PC-9 (cell line): ENCODE data around the gene RAET1G. TPM values are rescaled to one million over a fixed set of nuclear protein-coding genes. Genes with fewer than 3 reads are reported as not detected.

Source experiments
- BruUV-seq: library from RNA; stranded (reverse); fragments of 400-500 nt; replicated peaks from 2 replicates; lab custom pipeline; 2021; lab: Mats Ljungman, UMichigan
- CTCF ChIA-PET: fragments of 300-600 bp; sonication (Branson Sonifier 250); formaldehyde crosslinking; loops from one replicate; lab custom pipeline; 2022; ENCODE audit warnings: antibody characterized with exemption; lab: Charles Lee
- POLR2A ChIA-PET: fragments of 300-600 bp; sonication (Branson Sonifier 250); formaldehyde crosslinking; loops from one replicate; lab custom pipeline; 2022; ENCODE audit warnings: antibody characterized with exemption; ENCODE audit not compliant: unreplicated experiment; lab: Charles Lee
- DNase-seq, 2 experiments: peaks; one replicate each; pipeline versions ENCODE4 v3.0.0 to v3.0.0-alpha.2; 2015 to 2022; ENCODE audit warnings: mixed read lengths in 1 of 2
- H2AFZ ChIP-seq: fragments of 200-600 bp; sonication (generic); 2 replicates; pipeline ENCODE4 v1.8.1; 2017; ENCODE audit warnings: antibody characterized with exemption
- H3F3A ChIP-seq: fragments of 200-600 bp; sonication (generic); 2 replicates; pipeline ENCODE4 v1.8.1; 2017; ENCODE audit warnings: antibody characterized with exemption, mild to moderate bottlenecking, low read depth; ENCODE audit not compliant: insufficient read depth
- H3K27ac ChIP-seq: fragments of 200-600 bp; sonication (generic); 2 replicates; pipeline ENCODE4 v1.6.1; 2016; ENCODE audit warnings: mixed run types
- H3K27me3 ChIP-seq: fragments of 200-600 bp; sonication (generic); 2 replicates; pipeline ENCODE4 v1.6.1; 2016; ENCODE audit warnings: low read depth, mixed run types; ENCODE audit not compliant: insufficient read depth
- H3K36me3 ChIP-seq: fragments of 200-600 bp; sonication (generic); 2 replicates; pipeline ENCODE4 v1.6.1; 2016; ENCODE audit warnings: low read depth, mixed run types
- H3K4me1 ChIP-seq: fragments of 200-600 bp; sonication (generic); replicated peaks from 2 replicates; pipeline ENCODE4 v1.6.1; 2016; ENCODE audit warnings: mixed run types; ENCODE audit not compliant: insufficient read depth
- H3K4me2 ChIP-seq: fragments of 200-600 bp; sonication (generic); 2 replicates; pipeline ENCODE4 v1.6.1; 2017; ENCODE audit warnings: mixed run types
- H3K4me3 ChIP-seq: fragments of 200-600 bp; sonication (generic); 2 replicates; pipeline ENCODE4 v1.6.1; 2016; ENCODE audit warnings: mixed run types
- H3K79me2 ChIP-seq: fragments of 200-600 bp; sonication (generic); 2 replicates; pipeline ENCODE4 v1.6.1; 2017; ENCODE audit warnings: low read depth, mixed run types
- H3K9me2 ChIP-seq: fragments of 200-600 bp; sonication (generic); 2 replicates; pipeline ENCODE4 v1.8.1; 2017; ENCODE audit warnings: mild to moderate bottlenecking; ENCODE audit not compliant: insufficient read depth
- H3K9me3 ChIP-seq: fragments of 200-600 bp; sonication (generic); 2 replicates; pipeline ENCODE4 v1.8.1; 2016; ENCODE audit warnings: low read depth; ENCODE audit not compliant: insufficient read depth
- H4K20me1 ChIP-seq: fragments of 200-600 bp; sonication (generic); 2 replicates; pipeline ENCODE4 v1.8.1; 2017; ENCODE audit not compliant: insufficient read depth
- CTCF ChIP-seq: fragments of 200-600 bp; sonication (generic); conservative IDR thresholded peaks from 2 replicates; pipeline ENCODE4 v1.6.1; 2017; ENCODE audit warnings: mixed run types, antibody characterized with exemption, mild to moderate bottlenecking, moderate library complexity
- EZH2 ChIP-seq: fragments of 200-600 bp; sonication (generic); IDR thresholded peaks from 2 replicates; pipeline ENCODE4 v1.8.0; 2017; ENCODE audit warnings: antibody characterized with exemption, low read depth
- intact Hi-C: fragments of 100-400 bp; cut with micrococcal nuclease; formaldehyde crosslinking; loops from one replicate; pipeline ENCODE4 v1.10.0; 2022; ENCODE audit not compliant: unreplicated experiment
- total RNA-seq: library from RNA; stranded (reverse); gene quantifications from 2 replicates; pipeline ENCODE4 v1.2.3, GENCODE V29; 2021

The RAET1G gene
- total RNA-seq, 1 experiment from 2014 or later = not detected

- no peaks in the 10 kb centered on the region for H3K9me2 ChIP-seq
- TF ChIP-seq EZH2 (no peak), CTCF (no peak)
- no peaks in the 10 kb centered on the region for H4K20me1 ChIP-seq
- H3K27me3 ChIP-seq = no peaks in the 10 kb centered on the region
- H3K4me1 ChIP-seq = peaks cover 39% of the 10 kb centered on the region
- POLR2A ChIA-PET = no interaction called here
- peaks cover 17% of the 10 kb centered on the region; the same call in 1 of the 2 replicates for H3F3A ChIP-seq
- intact Hi-C loops = no loop called here
- CTCF ChIA-PET = no interaction called here
- H3K4me2 ChIP-seq = no peak overlapping the region
- no peak overlapping the region for H3K27ac ChIP-seq
- no peaks in the 10 kb centered on the region for H3K79me2 ChIP-seq
- no peaks in the 10 kb centered on the region for H3K36me3 ChIP-seq
- no peaks in the 10 kb centered on the region for H3K9me3 ChIP-seq
- DNase-seq = no peak
- H2AFZ ChIP-seq = no peak overlapping the region
- BruUV-seq = no TSS peak
- no peak overlapping the region for H3K4me3 ChIP-seq
Measured at GRCh38 chr6:149898966-149899365, 24.0 kb downstream of the RAET1G start.

GRCh38 chr6:149897855-149898744 lies 24.8 kb downstream of the RAET1G start, which contains the start of gene RAET1E:
Gene RAET1E, minus strand, starts transcription at chr6:149898113. Its CDS starts 7,212 bp downstream, at chr6:149890901.
- ChIA-PET POLR2A (no interaction called here), CTCF (no interaction called here)
- TF ChIP-seq EZH2 = no peak
- no peak for TF ChIP-seq CTCF
- Histone ChIP-seq H3K9me3 (no peaks in the 10 kb centered on the region), H3K27ac (peak within 1 kb of the TSS; percentile 75; the same call in 1 of the 2 replicates), H3K9me2 (no peaks in the 10 kb centered on the region), H3K27me3 (no peaks in the 10 kb centered on the region), H2AFZ (no peak within 1 kb of the TSS), H3K79me2 (no peaks in the 10 kb centered on the region), H3K4me1 (peaks cover 39% of the 10 kb centered on the region), H3K4me3 (peak within 1 kb of the TSS; percentile 15; the same call in 1 of the 2 replicates), H4K20me1 (no peaks in the 10 kb centered on the region), H3K4me2 (peak within 1 kb of the TSS; percentile 70), H3F3A (peaks cover 17% of the 10 kb centered on the region; the same call in 1 of the 2 replicates), H3K36me3 (no peaks in the 10 kb centered on the region)
- no TSS peak for BruUV-seq
- DNase-seq = no peak
- intact Hi-C loops = loop anchor here (2.0 kb wide), 2 partner anchors 33 to 51 kb away; partner anchors contain the start of gene LRP11

DNA sequence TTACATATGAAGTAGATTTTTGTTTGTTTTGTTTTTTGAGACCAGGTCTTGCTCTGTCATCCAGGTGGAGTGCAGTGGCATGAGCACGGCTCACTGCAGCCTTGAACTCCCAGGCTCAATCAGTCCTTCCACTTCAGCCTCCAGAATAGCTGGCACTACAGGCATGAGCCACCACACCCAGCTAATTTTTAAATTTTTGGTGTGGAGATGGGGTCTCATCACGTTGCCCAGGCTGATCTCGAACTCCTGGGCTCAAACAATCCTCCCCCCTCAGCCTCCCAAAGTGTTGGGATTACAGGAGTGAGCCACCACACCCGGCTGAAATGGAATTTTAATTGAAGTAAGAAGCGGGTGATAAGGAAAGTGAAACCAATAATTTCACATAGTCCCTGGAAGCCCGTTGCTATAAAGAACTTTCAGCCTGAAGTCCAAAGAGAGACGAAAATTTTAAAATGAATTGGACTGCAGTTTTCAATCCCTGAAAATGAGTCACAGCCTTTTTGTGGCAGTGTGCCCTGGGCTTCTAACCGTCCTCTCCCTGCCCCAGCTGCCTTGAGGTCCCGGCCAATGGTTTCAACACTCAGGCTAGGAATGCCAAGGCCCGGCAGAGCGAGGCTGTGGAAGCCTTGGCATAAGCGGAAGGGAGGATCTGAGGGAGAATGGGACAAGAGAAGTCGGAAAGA lies 25.8 kb downstream of the RAET1G start:
- H3K4me1 ChIP-seq = peaks cover 39% of the 10 kb centered on the region
- no TSS peak for BruUV-seq
- H3K36me3 ChIP-seq = no peaks in the 10 kb centered on the region
- intact Hi-C loops = loop anchor here (2.0 kb wide), 2 partner anchors 32 to 50 kb away; partner anchors contain the start of gene LRP11
- H3K27ac ChIP-seq = peak overlapping the region; percentile 75; the same call in 1 of the 2 replicates
- peak overlapping the region; percentile 15; the same call in 1 of the 2 replicates for H3K4me3 ChIP-seq
- peak overlapping the region; percentile 70 for H3K4me2 ChIP-seq
- H3K9me2 ChIP-seq = no peaks in the 10 kb centered on the region
- TF ChIP-seq EZH2 = no peak
- no peak for TF ChIP-seq CTCF
- POLR2A ChIA-PET = no interaction called here
- H3K79me2 ChIP-seq = no peaks in the 10 kb centered on the region
- peaks cover 17% of the 10 kb centered on the region; the same call in 1 of the 2 replicates for H3F3A ChIP-seq
- no peaks in the 10 kb centered on the region for H3K27me3 ChIP-seq
- H3K9me3 ChIP-seq = no peaks in the 10 kb centered on the region
- CTCF ChIA-PET = interaction anchor here (0.6 kb wide), 1 partner anchor 56 kb away, joined by 4 read pairs; no protein-coding TSS in a partner anchor
- no peak overlapping the region for H2AFZ ChIP-seq
- H4K20me1 ChIP-seq = no peaks in the 10 kb centered on the region
- peak; percentile 44 to 59 for DNase-seq
